DOHH2 (cell line): Measurements from ENCODE around the gene ELOVL5.

Source experiments
- H3F3A ChIP-seq: fragments of 200-600 bp; sonication (generic), shearing (Covaris generic); 2 replicates; pipeline ENCODE4 v1.6.0; 2016; ENCODE audit warnings: antibody characterized with exemption, mild to moderate bottlenecking; ENCODE audit not compliant: control insufficient read depth, insufficient read depth
- H3K27ac ChIP-seq: fragments of 200-600 bp; sonication (generic); 2 replicates; pipeline ENCODE4 v1.5.1; 2014; ENCODE audit warnings: low read depth, mild to moderate bottlenecking, low read length, moderate library complexity
- H3K27me3 ChIP-seq: fragments of 200-600 bp; sonication (generic); 2 replicates; pipeline ENCODE4 v1.6.1; 2014; ENCODE audit warnings: mild to moderate bottlenecking, low read length, mixed read lengths; ENCODE audit not compliant: control insufficient read depth
- H3K36me3 ChIP-seq: fragments of 200-600 bp; sonication (generic); 2 replicates; pipeline ENCODE4 v1.6.1; 2014; ENCODE audit warnings: mild to moderate bottlenecking, low read length, moderate library complexity, mixed read lengths; ENCODE audit not compliant: control insufficient read depth
- H3K4me1 ChIP-seq: fragments of 200-600 bp; sonication (generic); 2 replicates; pipeline ENCODE4 v1.6.1; 2014; ENCODE audit warnings: mild to moderate bottlenecking, low read length, mixed read lengths; ENCODE audit not compliant: control insufficient read depth
- H3K4me2 ChIP-seq: fragments of 200-600 bp; sonication (generic); 2 replicates; pipeline ENCODE4 v1.6.0; 2014; ENCODE audit warnings: mild to moderate bottlenecking, low read length, moderate library complexity
- H3K4me3 ChIP-seq: fragments of 200-600 bp; sonication (generic); 2 replicates; pipeline ENCODE4 v1.5.1; 2014; ENCODE audit warnings: mild to moderate bottlenecking, low read length, mixed read lengths
- H3K79me2 ChIP-seq: fragments of 200-600 bp; sonication (generic); 2 replicates; pipeline ENCODE4 v1.6.1; 2014; ENCODE audit warnings: mild to moderate bottlenecking, low read length, mixed read lengths; ENCODE audit not compliant: control insufficient read depth
- H3K9me2 ChIP-seq: fragments of 200-600 bp; sonication (generic); replicated peaks from 2 replicates; pipeline ENCODE4 v1.6.1; 2014; ENCODE audit warnings: mild to moderate bottlenecking, low read length, mixed read lengths; ENCODE audit not compliant: control insufficient read depth
- H3K9me3 ChIP-seq: fragments of 200-600 bp; sonication (generic); 2 replicates; pipeline ENCODE4 v1.6.1; 2014; ENCODE audit warnings: antibody characterized with exemption, low read length, mixed read lengths; ENCODE audit not compliant: control insufficient read depth, insufficient read depth
- H4K20me1 ChIP-seq: fragments of 200-600 bp; sonication (generic); 2 replicates; pipeline ENCODE4 v1.6.0; 2014; ENCODE audit warnings: low read depth, mild to moderate bottlenecking, antibody characterized with exemption, low read length, moderate library complexity; ENCODE audit not compliant: control insufficient read depth, insufficient read depth
- EZH2phosphoT487 ChIP-seq: fragments of 200-600 bp; sonication (generic); IDR thresholded peaks from 2 replicates; pipeline ENCODE4 v1.6.1; 2017; ENCODE audit warnings: borderline replicate concordance, mild to moderate bottlenecking, antibody characterized with exemption, low read length, moderate library complexity, mixed read lengths
- TF ChIP-seq, protein P1 (sequence below): fragments of 200-600 bp; sonication (generic); IDR thresholded peaks from one replicate; pipeline ENCODE4 v1.5.1; 2014; ENCODE audit warnings: antibody characterized with exemption, mild to moderate bottlenecking, low read depth, low read length; ENCODE audit not compliant: poor library complexity, severe bottlenecking

ELOVL5 gene

GRCh38 chr6:53325785-53326184 is 23.0 kb downstream of the ELOVL5 start:
- Histone ChIP-seq H3K27me3 (no peaks in the 10 kb centered on the region), H4K20me1 (peaks cover 22% of the 10 kb centered on the region), H3K9me3 (no peaks in the 10 kb centered on the region), H3K79me2 (peaks cover 97% of the 10 kb centered on the region), H3K9me2 (no peaks in the 10 kb centered on the region), H3F3A (no peaks in the 10 kb centered on the region), H3K4me3 (no peak overlapping the region), H3K4me2 (no peak overlapping the region), H3K36me3 (peaks cover 27% of the 10 kb centered on the region), H3K27ac (no peak overlapping the region), H3K4me1 (no peaks in the 10 kb centered on the region)
- no peak for TF ChIP-seq EZH2phosphoT487
- TF ChIP-seq, protein P1, sequence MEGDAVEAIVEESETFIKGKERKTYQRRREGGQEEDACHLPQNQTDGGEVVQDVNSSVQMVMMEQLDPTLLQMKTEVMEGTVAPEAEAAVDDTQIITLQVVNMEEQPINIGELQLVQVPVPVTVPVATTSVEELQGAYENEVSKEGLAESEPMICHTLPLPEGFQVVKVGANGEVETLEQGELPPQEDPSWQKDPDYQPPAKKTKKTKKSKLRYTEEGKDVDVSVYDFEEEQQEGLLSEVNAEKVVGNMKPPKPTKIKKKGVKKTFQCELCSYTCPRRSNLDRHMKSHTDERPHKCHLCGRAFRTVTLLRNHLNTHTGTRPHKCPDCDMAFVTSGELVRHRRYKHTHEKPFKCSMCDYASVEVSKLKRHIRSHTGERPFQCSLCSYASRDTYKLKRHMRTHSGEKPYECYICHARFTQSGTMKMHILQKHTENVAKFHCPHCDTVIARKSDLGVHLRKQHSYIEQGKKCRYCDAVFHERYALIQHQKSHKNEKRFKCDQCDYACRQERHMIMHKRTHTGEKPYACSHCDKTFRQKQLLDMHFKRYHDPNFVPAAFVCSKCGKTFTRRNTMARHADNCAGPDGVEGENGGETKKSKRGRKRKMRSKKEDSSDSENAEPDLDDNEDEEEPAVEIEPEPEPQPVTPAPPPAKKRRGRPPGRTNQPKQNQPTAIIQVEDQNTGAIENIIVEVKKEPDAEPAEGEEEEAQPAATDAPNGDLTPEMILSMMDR: no peak

GRCh38 chr6:53322188-53323029 is 26.3 kb downstream of the ELOVL5 start:
- Histone ChIP-seq H3K27ac (no peak overlapping the region), H3K36me3 (peaks cover 16% of the 10 kb centered on the region), H3F3A (no peaks in the 10 kb centered on the region), H3K4me2 (no peak overlapping the region), H3K9me3 (no peaks in the 10 kb centered on the region), H4K20me1 (peaks cover 23% of the 10 kb centered on the region), H3K4me3 (no peak overlapping the region), H3K4me1 (no peaks in the 10 kb centered on the region), H3K9me2 (no peaks in the 10 kb centered on the region), H3K27me3 (no peaks in the 10 kb centered on the region), H3K79me2 (peaks cover 97% of the 10 kb centered on the region)
- TF ChIP-seq EZH2phosphoT487: no peak

DNA sequence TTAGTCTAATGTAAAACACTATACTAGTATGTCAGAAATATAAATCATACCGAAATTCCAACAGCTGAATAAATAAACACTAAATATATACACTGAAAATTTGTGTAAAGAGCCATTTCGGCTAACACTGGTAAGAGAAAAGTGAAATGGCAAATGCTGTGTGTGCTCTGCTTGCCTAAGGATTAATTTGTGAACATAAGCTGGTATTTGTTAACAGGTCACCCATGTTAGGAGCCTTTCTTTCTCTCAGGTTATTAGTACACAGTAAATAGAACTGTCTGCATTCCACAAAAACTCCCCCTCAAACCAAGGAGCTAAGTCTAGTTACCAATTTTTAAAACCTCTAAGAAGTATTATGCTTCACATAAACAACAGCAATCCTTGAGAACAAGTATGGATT is 27.0 kb downstream of the ELOVL5 start:
- H3K27me3 ChIP-seq: no peaks in the 10 kb centered on the region
- no peaks in the 10 kb centered on the region for H3K9me3 ChIP-seq
- no peaks in the 10 kb centered on the region for H3F3A ChIP-seq
- TF ChIP-seq, protein P1: no peak
- TF ChIP-seq EZH2phosphoT487: no peak
- no peaks in the 10 kb centered on the region for H3K4me1 ChIP-seq
- H4K20me1 ChIP-seq: peaks cover 24% of the 10 kb centered on the region
- H3K9me2 ChIP-seq: no peaks in the 10 kb centered on the region
- H3K4me2 ChIP-seq: no peak overlapping the region
- H3K27ac ChIP-seq: no peak overlapping the region
- no peak overlapping the region for H3K4me3 ChIP-seq
- peaks cover 97% of the 10 kb centered on the region for H3K79me2 ChIP-seq
- H3K36me3 ChIP-seq: peaks cover 12% of the 10 kb centered on the region

- no peak overlapping the region for H3K27ac ChIP-seq
- H3K9me2 ChIP-seq: no peaks in the 10 kb centered on the region
- no peaks in the 10 kb centered on the region for H3F3A ChIP-seq
- no peak overlapping the region for H3K4me2 ChIP-seq
- H3K9me3 ChIP-seq: no peaks in the 10 kb centered on the region
- no peak overlapping the region for H3K4me3 ChIP-seq
- TF ChIP-seq, protein P1: no peak
- no peak for TF ChIP-seq EZH2phosphoT487
- H3K4me1 ChIP-seq: peaks cover 5% of the 10 kb centered on the region
- peaks cover 26% of the 10 kb centered on the region; the same call in 1 of the 2 replicates for H4K20me1 ChIP-seq
- peaks cover 97% of the 10 kb centered on the region for H3K79me2 ChIP-seq
- peaks cover 12% of the 10 kb centered on the region for H3K36me3 ChIP-seq
- no peaks in the 10 kb centered on the region for H3K27me3 ChIP-seq
These were observed 27.8 kb downstream of the ELOVL5 start for GRCh38 chr6:53320964-53321363.
